ENCODE results near the gene STYXL2. TPM values are rescaled to one million over a fixed set of nuclear protein-coding genes. Genes with fewer than 3 reads are reported as not detected.

STYXL2 gene
- total RNA-seq, 1 donor from 2014 or later: not detected

DNA sequence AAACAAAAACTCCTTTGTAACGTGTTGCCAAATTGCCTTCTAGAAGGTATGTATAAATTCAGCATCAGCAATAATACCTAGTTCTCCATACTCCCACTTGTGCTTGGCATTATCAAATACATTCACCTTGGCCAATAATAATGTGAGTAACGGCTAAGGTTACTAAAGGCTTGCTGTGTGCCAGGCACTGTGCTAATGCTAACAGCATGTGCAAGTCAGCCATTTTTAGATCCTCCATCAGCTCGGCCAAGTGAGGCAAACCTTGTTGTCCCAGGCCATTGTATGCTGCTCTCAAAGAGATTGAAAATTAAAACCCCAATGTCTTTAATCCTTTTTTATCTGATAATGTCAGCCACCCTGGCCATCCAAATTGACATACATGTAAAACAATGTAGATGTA lies 48.1 kb downstream of the STYXL2 start:
- no peak overlapping the region for H3K27ac ChIP-seq
- DNase-seq (ENCODE audit: extremely low spot score in 2 of 2): no peak
- intact Hi-C loops (cut with DNase I): no loop called here
- no peaks in the 10 kb centered on the region for H3K27me3 ChIP-seq
- no peaks in the 10 kb centered on the region for H3K4me1 ChIP-seq
- H3K4me3 ChIP-seq: no peak overlapping the region
- TF ChIP-seq POLR2AphosphoS5 (IDR thresholded peaks at IDR 0.05; ENCODE audit: insufficient read depth in 1 of 2, low read depth in 1 of 2): no peak
- TF ChIP-seq POLR2A (IDR thresholded peaks at IDR 0.05): no peak
- TF ChIP-seq, protein P1, sequence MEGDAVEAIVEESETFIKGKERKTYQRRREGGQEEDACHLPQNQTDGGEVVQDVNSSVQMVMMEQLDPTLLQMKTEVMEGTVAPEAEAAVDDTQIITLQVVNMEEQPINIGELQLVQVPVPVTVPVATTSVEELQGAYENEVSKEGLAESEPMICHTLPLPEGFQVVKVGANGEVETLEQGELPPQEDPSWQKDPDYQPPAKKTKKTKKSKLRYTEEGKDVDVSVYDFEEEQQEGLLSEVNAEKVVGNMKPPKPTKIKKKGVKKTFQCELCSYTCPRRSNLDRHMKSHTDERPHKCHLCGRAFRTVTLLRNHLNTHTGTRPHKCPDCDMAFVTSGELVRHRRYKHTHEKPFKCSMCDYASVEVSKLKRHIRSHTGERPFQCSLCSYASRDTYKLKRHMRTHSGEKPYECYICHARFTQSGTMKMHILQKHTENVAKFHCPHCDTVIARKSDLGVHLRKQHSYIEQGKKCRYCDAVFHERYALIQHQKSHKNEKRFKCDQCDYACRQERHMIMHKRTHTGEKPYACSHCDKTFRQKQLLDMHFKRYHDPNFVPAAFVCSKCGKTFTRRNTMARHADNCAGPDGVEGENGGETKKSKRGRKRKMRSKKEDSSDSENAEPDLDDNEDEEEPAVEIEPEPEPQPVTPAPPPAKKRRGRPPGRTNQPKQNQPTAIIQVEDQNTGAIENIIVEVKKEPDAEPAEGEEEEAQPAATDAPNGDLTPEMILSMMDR (IDR thresholded peaks at IDR 0.05): no peak
- H3K36me3 ChIP-seq: no peaks in the 10 kb centered on the region
- no peaks in the 10 kb centered on the region for H3K9me3 ChIP-seq

Other genes starting within 250 kb of the STYXL2 start
- gene TADA1, start 217.8 kb upstream of the STYXL2 start, total RNA-seq: 14.0 TPM
- 0.25 TPM for gene ILDR2, start 118.5 kb upstream of the STYXL2 start, total RNA-seq
- not detected for gene MAEL, start 104.8 kb upstream of the STYXL2 start, total RNA-seq
- 0.74 TPM for gene GPA33, start 3.7 kb upstream of the STYXL2 start, total RNA-seq
- gene POU2F1, start 126.8 kb downstream of the STYXL2 start, total RNA-seq: 10.8 TPM